Hematopoietic multipotent progenitor cell (in vitro differentiated cells): Measurements from ENCODE around the gene NUDT4. TPM values are rescaled to one million over a fixed set of nuclear protein-coding genes. Genes with fewer than 3 reads are reported as not detected.
"Not testable (repeated sequence)": the region's sequence is repeated elsewhere in the genome, so short reads cannot be mapped to it uniquely, and the experiment has no call there.

Experiments used
- DNase-seq, 3 donors: peaks; one replicate each; pipeline ENCODE4 v3.0.0-alpha.2; 2011 to 2015; ENCODE audit warnings: low read depth in 2 of 3, low spot score in 2 of 3
- total RNA-seq: library from RNA; depleted of rRNA; stranded (reverse); fragments of >200 nt; gene quantifications from one replicate; pipeline ENCODE4 v1.2.3, GENCODE V29; 2012

Gene NUDT4
- total RNA-seq, 1 donor = 27.2 TPM

- DNase-seq = peak in 1 of 3 donors; percentile 10
Observed at GRCh38 chr12:93365616-93366405, 11.9 kb upstream of the NUDT4 start.

GRCh38 chr12:93366422-93366821 lies 11.3 kb upstream of the NUDT4 start:
- DNase-seq = no peak

- DNase-seq = no peak
Observed at GRCh38 chr12:93368766-93369165, 9.0 kb upstream of the NUDT4 start.

- no peak for DNase-seq
Observed at GRCh38 chr12:93369505-93369904, 8.2 kb upstream of the NUDT4 start.

- no peak for DNase-seq
Observed at GRCh38 chr12:93370947-93371346, 6.8 kb upstream of the NUDT4 start.

- no peak for DNase-seq
Observed at GRCh38 chr12:93373961-93374656, 3.6 kb upstream of the NUDT4 start.

- DNase-seq = no peak
Observed at GRCh38 chr12:93375906-93376305, 1.8 kb upstream of the NUDT4 start.

- DNase-seq = no peak
Observed at GRCh38 chr12:93376436-93377251, 1.1 kb upstream of the NUDT4 start.

- peak; percentile 57 to 71 (median 64) for DNase-seq
Observed at GRCh38 chr12:93378196-93378997, 672 bp downstream of the NUDT4 start.

GRCh38 chr12:93378998-93379325 lies 1.2 kb downstream of the NUDT4 start:
- no peak for DNase-seq

GRCh38 chr12:93379326-93379980 lies 1.7 kb downstream of the NUDT4 start:
- no peak for DNase-seq

- DNase-seq = no peak
Observed at GRCh38 chr12:93379981-93380361, 2.2 kb downstream of the NUDT4 start.

- DNase-seq = peak in 2 of 3 donors; percentile 33 to 49
Observed at GRCh38 chr12:93380480-93381121, 2.9 kb downstream of the NUDT4 start.

GRCh38 chr12:93381161-93381975 lies 3.6 kb downstream of the NUDT4 start:
- no peak for DNase-seq

GRCh38 chr12:93381976-93382437 lies 4.3 kb downstream of the NUDT4 start:
- DNase-seq = not testable (repeated sequence)

- DNase-seq = no peak
Observed at GRCh38 chr12:93387780-93388179, 10.1 kb downstream of the NUDT4 start.

GRCh38 chr12:93390031-93390430 lies 12.3 kb downstream of the NUDT4 start:
- DNase-seq = no peak

GRCh38 chr12:93390549-93391297 lies 13.0 kb downstream of the NUDT4 start:
- no peak for DNase-seq
